Activated T-helper 1 cell treated with anti-CD3 and anti-CD28 coated beads, Interleukin-2, amount 50 U/mL, for 16 hours (primary cell): ENCODE measurements around the gene SYT13.

Experiments
- DNase-seq, 2 donors: peaks; one replicate each; pipeline ENCODE4 v3.0.0-alpha.2; 2020; ENCODE audit warnings: low read depth in 1 of 2, low spot score in 1 of 2

The SYT13 gene

GRCh38 chr11:45313171-45313865, 27.2 kb upstream of the SYT13 start:
- DNase-seq: no peak

GRCh38 chr11:45305874-45306623, 19.9 kb upstream of the SYT13 start:
- DNase-seq: no peak

- DNase-seq: no peak
Measured at GRCh38 chr11:45304992-45305335, 18.8 kb upstream of the SYT13 start.

- no peak for DNase-seq
Measured at GRCh38 chr11:45304111-45304991, 18.2 kb upstream of the SYT13 start.

- no peak for DNase-seq
Measured at GRCh38 chr11:45303316-45303715, 17.2 kb upstream of the SYT13 start.

- no peak for DNase-seq
Measured at GRCh38 chr11:45301537-45302246, 15.6 kb upstream of the SYT13 start.

GRCh38 chr11:45300715-45301114, 14.6 kb upstream of the SYT13 start:
- DNase-seq: no peak

- no peak for DNase-seq
Measured at GRCh38 chr11:45298718-45299117, 12.6 kb upstream of the SYT13 start.

- DNase-seq: no peak
Measured at GRCh38 chr11:45296075-45296474, 9.9 kb upstream of the SYT13 start.

- DNase-seq: no peak
Measured at GRCh38 chr11:45294499-45294898, 8.4 kb upstream of the SYT13 start.

GRCh38 chr11:45293566-45294192, 7.5 kb upstream of the SYT13 start:
- peak; percentile 18 to 22 for DNase-seq

GRCh38 chr11:45290586-45290985, 4.4 kb upstream of the SYT13 start:
- no peak for DNase-seq

- DNase-seq: no peak
Measured at GRCh38 chr11:45289369-45289768, 3.2 kb upstream of the SYT13 start.

- no peak for DNase-seq
Measured at GRCh38 chr11:45288339-45288738, 2.2 kb upstream of the SYT13 start.

- DNase-seq: no peak
Measured at GRCh38 chr11:45287316-45287903, 1.3 kb upstream of the SYT13 start.

- DNase-seq: no peak
Measured at GRCh38 chr11:45285250-45285828, 802 bp downstream of the SYT13 start.

GRCh38 chr11:45282081-45282480, 4.1 kb downstream of the SYT13 start:
- DNase-seq: no peak

- no peak for DNase-seq
Measured at GRCh38 chr11:45280449-45280848, 5.7 kb downstream of the SYT13 start.

- DNase-seq: no peak
Measured at GRCh38 chr11:45279645-45280044, 6.5 kb downstream of the SYT13 start.

- no peak for DNase-seq
Measured at GRCh38 chr11:45278714-45279113, 7.4 kb downstream of the SYT13 start.
